WTC11 (cell line): Measurements from ENCODE around the gene BLM. TPM values are rescaled to one million over a fixed set of nuclear protein-coding genes. Genes with fewer than 3 reads are reported as not detected.

Source experiments
- ATAC-seq: fragments of 200-7000 bp; cut with Tn5 transposase; 2 replicates; pipeline ENCODE4 v1.10.0; 2021; ENCODE audit warnings: mild to moderate bottlenecking, moderate library complexity
- CTCF ChIA-PET: fragments of 300-600 bp; sonication (Branson Sonifier 250); formaldehyde crosslinking; loops from one replicate; lab custom pipeline; 2021; ENCODE audit warnings: antibody characterized with exemption; lab: Charles Lee
- POLR2A ChIA-PET: fragments of 350-600 bp; sonication (Branson Sonifier 250); formaldehyde crosslinking; loops from one replicate; lab custom pipeline; 2021; ENCODE audit warnings: antibody characterized with exemption; lab: Charles Lee
- DNase-seq: peaks from one replicate; pipeline ENCODE4 v3.0.0; 2021; ENCODE audit warnings: low spot score
- H3K27ac Mint-ChIP-seq: 2 replicates; pipeline ENCODE4 v1.8.0; 2021; ENCODE audit warnings: mixed read lengths
- H3K27me3 Mint-ChIP-seq: 2 replicates; pipeline ENCODE4 v1.8.0; 2021; ENCODE audit warnings: low read depth, mild to moderate bottlenecking, moderate library complexity, mixed read lengths
- H3K36me3 Mint-ChIP-seq: 2 replicates; pipeline ENCODE4 v1.8.0; 2021; ENCODE audit warnings: mixed read lengths
- H3K4me1 Mint-ChIP-seq: 2 replicates; pipeline ENCODE4 v1.8.0; 2022; ENCODE audit warnings: mixed read lengths
- H3K4me3 Mint-ChIP-seq: 2 replicates; pipeline ENCODE4 v1.8.0; 2021; ENCODE audit warnings: mild to moderate bottlenecking, moderate library complexity, mixed read lengths
- H3K9me3 Mint-ChIP-seq: 2 replicates; pipeline ENCODE4 v1.8.0; 2021; ENCODE audit warnings: mixed read lengths
- AFF4 ChIP-seq: sonication (generic); formaldehyde crosslinking; IDR thresholded peaks from 2 replicates; pipeline ENCODE4 v1.8.1; 2023; ENCODE audit warnings: mild to moderate bottlenecking, missing genetic modification reagents, borderline replicate concordance
- ARID4B ChIP-seq: sonication (generic); formaldehyde crosslinking; IDR thresholded peaks from 2 replicates; pipeline ENCODE4 v1.8.0; 2023; ENCODE audit warnings: missing genetic modification reagents, mild to moderate bottlenecking, borderline replicate concordance
- ATF3 ChIP-seq: sonication (generic); formaldehyde crosslinking; conservative IDR thresholded peaks from 2 replicates; pipeline ENCODE4 v1.8.1; 2022; ENCODE audit warnings: mild to moderate bottlenecking, missing genetic modification reagents
- ATF6 ChIP-seq: sonication (generic); formaldehyde crosslinking; IDR thresholded peaks from 2 replicates; pipeline ENCODE4 v1.8.1; 2023; ENCODE audit warnings: mild to moderate bottlenecking, missing genetic modification reagents
- CREM ChIP-seq: sonication (generic); formaldehyde crosslinking; IDR thresholded peaks from 2 replicates; pipeline ENCODE4 v1.8.1; 2022; ENCODE audit warnings: mild to moderate bottlenecking, missing genetic modification reagents, moderate library complexity
- FOXK1 ChIP-seq: sonication (generic); formaldehyde crosslinking; IDR thresholded peaks from 2 replicates; pipeline ENCODE4 v1.8.0; 2022; ENCODE audit warnings: mild to moderate bottlenecking, moderate library complexity, missing genetic modification reagents
- GABPB1 ChIP-seq: sonication (generic); formaldehyde crosslinking; IDR thresholded peaks from 2 replicates; pipeline ENCODE4 v1.8.1; 2023; ENCODE audit warnings: mild to moderate bottlenecking, missing genetic modification reagents
- IRF2 ChIP-seq: sonication (generic); formaldehyde crosslinking; IDR thresholded peaks from 2 replicates; pipeline ENCODE4 v1.8.0; 2022; ENCODE audit warnings: low read depth, missing genetic modification reagents, borderline replicate concordance
- JAZF1 ChIP-seq: fragments of 250-450 bp; sonication (Bioruptor Pico); IDR thresholded peaks from 2 replicates; pipeline ENCODE4 v1.9.0; 2021; ENCODE audit warnings: moderate library complexity, mild to moderate bottlenecking, inconsistent platforms
- JUN ChIP-seq: sonication (generic); formaldehyde crosslinking; IDR thresholded peaks from 2 replicates; pipeline ENCODE4 v1.8.0; 2023; ENCODE audit warnings: mild to moderate bottlenecking, missing genetic modification reagents
- MAX ChIP-seq: sonication (generic); formaldehyde crosslinking; IDR thresholded peaks from 2 replicates; pipeline ENCODE4 v1.8.0; 2022; ENCODE audit warnings: mild to moderate bottlenecking, missing genetic modification reagents
- MLX ChIP-seq: sonication (generic); formaldehyde crosslinking; IDR thresholded peaks from 2 replicates; pipeline ENCODE4 v1.8.1; 2023; ENCODE audit warnings: mild to moderate bottlenecking, missing genetic modification reagents, moderate library complexity
- MYBL2 ChIP-seq: sonication (generic); formaldehyde crosslinking; IDR thresholded peaks from 2 replicates; pipeline ENCODE4 v1.8.1; 2023; ENCODE audit warnings: mild to moderate bottlenecking, moderate library complexity, missing genetic modification reagents
- NR3C1 ChIP-seq: sonication (generic); formaldehyde crosslinking; conservative IDR thresholded peaks from 2 replicates; pipeline ENCODE4 v1.8.1; 2023; ENCODE audit warnings: low read depth, mild to moderate bottlenecking, missing genetic modification reagents
- OVOL2 ChIP-seq: fragments of 250-450 bp; sonication (Bioruptor Pico); IDR thresholded peaks from 2 replicates; pipeline ENCODE4 v1.9.0; 2021; ENCODE audit warnings: mild to moderate bottlenecking, borderline replicate concordance
- RORB ChIP-seq: fragments of 250-450 bp; sonication (Bioruptor Pico); IDR thresholded peaks from 2 replicates; pipeline ENCODE4 v1.9.0; 2021; ENCODE audit warnings: mild to moderate bottlenecking
- USF1 ChIP-seq: sonication (generic); formaldehyde crosslinking; IDR thresholded peaks from 2 replicates; pipeline ENCODE4 v1.8.0; 2022; ENCODE audit warnings: mild to moderate bottlenecking, missing genetic modification reagents
- ZBTB21 ChIP-seq: sonication (generic); formaldehyde crosslinking; IDR thresholded peaks from 2 replicates; pipeline ENCODE4 v1.8.1; 2023; ENCODE audit warnings: mild to moderate bottlenecking, missing genetic modification reagents, borderline replicate concordance
- ZMAT4 ChIP-seq: fragments of 250-450 bp; sonication (Bioruptor Pico); IDR thresholded peaks from 2 replicates; pipeline ENCODE4 v1.9.0; 2021; ENCODE audit warnings: mild to moderate bottlenecking
- ZNF121 ChIP-seq: sonication (generic); formaldehyde crosslinking; IDR thresholded peaks from 2 replicates; pipeline ENCODE4 v1.8.0; 2023; ENCODE audit warnings: missing genetic modification reagents
- ZNF219 ChIP-seq: sonication (generic); formaldehyde crosslinking; IDR thresholded peaks from 2 replicates; pipeline ENCODE4 v1.8.0; 2023; ENCODE audit warnings: missing genetic modification reagents, mild to moderate bottlenecking, borderline replicate concordance
- ZNF671 ChIP-seq: fragments of 250-450 bp; sonication (Bioruptor Pico); IDR thresholded peaks from 2 replicates; pipeline ENCODE4 v1.8.0; 2021; ENCODE audit warnings: mild to moderate bottlenecking
- total RNA-seq: library from RNA; stranded (reverse); gene quantifications from 3 replicates; pipeline ENCODE4 v1.2.3, GENCODE V29; 2021

The BLM gene
- total RNA-seq, 1 experiment from 2014 or later, result 40.5 TPM

GRCh38 chr15:90820481-90820880 is 103.3 kb downstream of the BLM start (continued):
- TF ChIP-seq ARID4B (CRISPR knock-in tag), result no peak
- TF ChIP-seq MLX (CRISPR knock-in tag), result no peak
- TF ChIP-seq ATF3, result no peak
- no peak for TF ChIP-seq AFF4

GRCh38 chr15:90822204-90822955 is 105.2 kb downstream of the BLM start:
- H3K27ac Mint-ChIP-seq, result 0 out of 2 replicates have a peak overlapping the region, but pooled peaks have one; percentile 57

GRCh38 chr15:90823455-90823974 is 106.4 kb downstream of the BLM start:
- POLR2A ChIA-PET, result no interaction called here
- no peak for DNase-seq
- no peak overlapping the region for H3K27ac Mint-ChIP-seq
- H3K4me3 Mint-ChIP-seq, result no peak overlapping the region
- H3K36me3 Mint-ChIP-seq, result no peaks in the 10 kb centered on the region
- ATAC-seq, result no peak
- no peaks in the 10 kb centered on the region for H3K27me3 Mint-ChIP-seq
- CTCF ChIA-PET, result interaction anchor here (1.2 kb wide), 1 partner anchor 109 kb away, joined by 7 read pairs; the partner anchor contains the start of gene HDDC3
- H3K9me3 Mint-ChIP-seq, result peaks cover 5% of the 10 kb centered on the region; the same call in 1 of the 2 replicates
- peaks cover 11% of the 10 kb centered on the region; the same call in 1 of the 2 replicates for H3K4me1 Mint-ChIP-seq
- TF ChIP-seq CREM (CRISPR knock-in tag), result no peak
- TF ChIP-seq FOXK1 (CRISPR knock-in tag), result no peak
- TF ChIP-seq MAX, result no peak
- no peak for TF ChIP-seq GABPB1 (CRISPR knock-in tag)
- TF ChIP-seq NR3C1 (CRISPR knock-in tag), result no peak
- no peak for TF ChIP-seq USF1 (CRISPR knock-in tag)
- TF ChIP-seq JAZF1, result no peak
- TF ChIP-seq RORB (CRISPR knock-in tag), result no peak
- no peak for TF ChIP-seq MYBL2 (CRISPR knock-in tag)
- no peak for TF ChIP-seq IRF2 (CRISPR knock-in tag)
- TF ChIP-seq ZNF671 (CRISPR knock-in tag), result no peak
- TF ChIP-seq ATF6, result no peak
- TF ChIP-seq ZMAT4 (CRISPR knock-in tag), result no peak

More at GRCh38 chr15:90822204-90822955, 105.2 kb downstream of the BLM start:
- H3K27me3 Mint-ChIP-seq, result no peaks in the 10 kb centered on the region
- no peaks in the 10 kb centered on the region for H3K36me3 Mint-ChIP-seq
- POLR2A ChIA-PET, result no interaction called here
- H3K9me3 Mint-ChIP-seq, result peaks cover 5% of the 10 kb centered on the region; the same call in 1 of the 2 replicates
- DNase-seq (peak; percentile 3), ATAC-seq (no peak)
- CTCF ChIA-PET, result interaction anchor here (1.2 to 1.4 kb wide), 2 partner anchors 110 to 135 kb away, joined by 3 to 4 read pairs; partner anchors contain the start of gene HDDC3
- H3K4me1 Mint-ChIP-seq, result peaks cover 17% of the 10 kb centered on the region
- TF ChIP-seq ZNF121 (CRISPR knock-in tag) (peak; percentile 69; the same call in 1 of the 2 replicates), ZBTB21 (CRISPR knock-in tag) (no peak), OVOL2 (CRISPR knock-in tag) (no peak), GABPB1 (CRISPR knock-in tag) (no peak), ZNF219 (CRISPR knock-in tag) (no peak), JUN (no peak)
- TF ChIP-seq, all 79 proteins: peak for 1
- H3K4me3 Mint-ChIP-seq, result no peak overlapping the region
